K562 (cell line): ENCODE results near the gene SPEG. TPM values are rescaled to one million over a fixed set of nuclear protein-coding genes. Genes with fewer than 3 reads are reported as not detected.
A peak's percentile ranks its signal among the peaks of the same experiment; 100 is the strongest.

Source experiments
- ATF7 ChIP-seq: fragments of 450-650 bp; IDR thresholded peaks from 2 replicates; pipeline ENCODE4 v1.7.1; 2014; ENCODE audit warnings: mild to moderate bottlenecking, moderate library complexity
- BHLHE40 ChIP-seq: IDR thresholded peaks from 2 replicates; pipeline ENCODE4 v1.6.1; 2011; ENCODE audit warnings: low read length, improper control_type of control experiment
- CREB1 ChIP-seq, 2 experiments: sonication (generic) in 1 of 2; formaldehyde crosslinking in 1 of 2; IDR thresholded peaks; 2 replicates each; pipeline versions ENCODE4 v1.6.1 to v1.8.0; 2012 to 2022; ENCODE audit warnings: inconsistent platforms in 1 of 2, mild to moderate bottlenecking in 1 of 2, missing genetic modification reagents in 1 of 2, moderate library complexity in 1 of 2
- EHMT2 ChIP-seq: fragments of 450-650 bp; IDR thresholded peaks from 2 replicates; pipeline ENCODE4 v1.6.1; 2018; ENCODE audit warnings: antibody characterized with exemption
- GABPA ChIP-seq: fragments of 200-800 bp; sonication (Bioruptor generic); conservative IDR thresholded peaks from 2 replicates; pipeline ENCODE4 v1.6.1; 2016; ENCODE audit warnings: low read depth, missing genetic modification characterization, missing compliant biosample characterization
- GABPB1 ChIP-seq: sonication (generic); formaldehyde crosslinking; IDR thresholded peaks from 2 replicates; pipeline ENCODE4 v1.8.0; 2022; ENCODE audit warnings: mild to moderate bottlenecking, missing genetic modification reagents
- MAZ ChIP-seq, 2 experiments: fragments of 450-650 bp in 1 of 2; sonication (generic) in 1 of 2; formaldehyde crosslinking; IDR thresholded peaks in 1 of 2; conservative IDR thresholded peaks in 1 of 2; 2 replicates each; pipeline versions ENCODE4 v1.4.0 to v1.5.0; 2020; ENCODE audit warnings: mild to moderate bottlenecking in 1 of 2, missing genetic modification reagents in 1 of 2
- MBD2 ChIP-seq: sonication (generic); IDR thresholded peaks from 2 replicates; pipeline ENCODE4 v1.6.1; 2016; ENCODE audit warnings: low read depth, borderline replicate concordance
- NFYB ChIP-seq: IDR thresholded peaks from 2 replicates; pipeline ENCODE4 v1.6.1; 2011; ENCODE audit warnings: mild to moderate bottlenecking, moderate library complexity; ENCODE audit not compliant: insufficient read length; ENCODE audit errors: extremely low read depth
- NKRF ChIP-seq: fragments of 450-650 bp; IDR thresholded peaks from 2 replicates; pipeline ENCODE4 v1.6.1; 2016; ENCODE audit warnings: borderline replicate concordance
- NR2C2 ChIP-seq, 2 experiments: fragments of 200-800 bp in 1 of 2; sonication (Bioruptor generic) in 1 of 2; sonication (generic) in 1 of 2; formaldehyde crosslinking in 1 of 2; IDR thresholded peaks; 2 replicates each; pipeline versions ENCODE4 v1.6.1 to v1.8.0; 2016 to 2022; ENCODE audit warnings: mild to moderate bottlenecking in 1 of 2, missing compliant biosample characterization in 1 of 2, missing genetic modification characterization in 1 of 2, missing genetic modification reagents in 1 of 2
- NRF1 ChIP-seq, 2 experiments: fragments of 450-650 bp; IDR thresholded peaks in 1 of 2; conservative IDR thresholded peaks in 1 of 2; 2 replicates each; pipeline ENCODE4 v1.6.1; 2014; ENCODE audit warnings: mild to moderate bottlenecking in 2 of 2
- PPARD ChIP-seq: fragments of 250-450 bp; sonication (Bioruptor Pico); IDR thresholded peaks from 2 replicates; pipeline ENCODE4 v1.8.0; 2022; ENCODE audit warnings: inconsistent platforms, mild to moderate bottlenecking, moderate library complexity
- RBBP5 ChIP-seq: fragments of 200-600 bp; sonication (generic); IDR thresholded peaks from 2 replicates; pipeline ENCODE4 v1.6.1; 2012; ENCODE audit warnings: borderline replicate concordance, mild to moderate bottlenecking, low read length, control low read depth, inconsistent platforms; ENCODE audit not compliant: insufficient read depth, poor library complexity, severe bottlenecking
- RBFOX2 ChIP-seq: fragments of 200-400 bp; formaldehyde crosslinking; IDR thresholded peaks from 2 replicates; pipeline ENCODE4 v1.6.1; 2017; ENCODE audit warnings: low read depth, mild to moderate bottlenecking, low read length, moderate library complexity
- SNAPC5 ChIP-seq: fragments of 250-450 bp; sonication (Bioruptor Pico); IDR thresholded peaks from 2 replicates; pipeline ENCODE4 v1.8.0; 2021; ENCODE audit warnings: moderate library complexity, mild to moderate bottlenecking, inconsistent platforms
- SP1 ChIP-seq: sonication (generic); formaldehyde crosslinking; IDR thresholded peaks from 2 replicates; pipeline ENCODE4 v1.8.1; 2022; ENCODE audit warnings: mild to moderate bottlenecking, missing genetic modification reagents
- SUPT5H ChIP-seq: fragments of 450-650 bp; IDR thresholded peaks from 2 replicates; pipeline ENCODE4 v1.6.1; 2016
- TOE1 ChIP-seq, 2 experiments: fragments of 450-650 bp in 1 of 2; sonication (generic) in 1 of 2; formaldehyde crosslinking in 1 of 2; IDR thresholded peaks; 2 replicates each; pipeline versions ENCODE4 v1.7.1 to v1.8.0; 2016 to 2022; ENCODE audit warnings: borderline replicate concordance in 2 of 2, mild to moderate bottlenecking in 2 of 2, antibody characterized with exemption in 1 of 2, inconsistent platforms in 1 of 2, low read depth in 1 of 2, missing genetic modification reagents in 1 of 2, moderate library complexity in 1 of 2
- YBX1 ChIP-seq: fragments of 450-650 bp; IDR thresholded peaks from 2 replicates; pipeline ENCODE4 v1.7.1; 2016; ENCODE audit warnings: mild to moderate bottlenecking
- polyA plus RNA-seq, 8 experiments: library from polyadenylated mRNA; depleted of rRNA in 4 of 8; stranded (reverse) in 5 of 8; unstranded in 3 of 8; fragments of >200 nt; fragmentation: Nextera tagmentation in 2 of 8; fragmentation: Illumina TruSeq in 1 of 8; extraction: Ambion mirVana in 2 of 8; extraction: Trizol in 1 of 8; gene quantifications; 2 replicates each; pipeline versions ENCODE4 v1.2.1 to v1.2.3, GENCODE V29; 2011 to 2014; ENCODE audit warnings: inconsistent platforms in 1 of 8, missing spikeins in 1 of 8
- total RNA-seq, 7 experiments: library from RNA; depleted of rRNA in 6 of 7; stranded (reverse); fragments of >200 nt in 6 of 7; fragmentation: Illumina TruSeq in 2 of 7; extraction: Trizol in 2 of 7; gene quantifications; 2 replicates each; pipeline versions ENCODE4 v1.2.1 to v1.2.3, GENCODE V29; 2011 to 2021; ENCODE audit warnings: low replicate concordance in 1 of 7
- TF ChIP-seq, protein P1 (sequence below): IDR thresholded peaks from 3 replicates; pipeline ENCODE4 v1.6.1; 2011; ENCODE audit warnings: borderline replicate concordance, mild to moderate bottlenecking, moderate library complexity; ENCODE audit not compliant: insufficient read length; ENCODE audit errors: extremely low read depth

The SPEG gene
- total and polyA plus RNA-seq, 9 of the 15 experiments (the other 6 are each of a cell fraction or from before 2014, with no cell fraction given): 0.49 to 8.7 (median 3.0) TPM

DNA sequence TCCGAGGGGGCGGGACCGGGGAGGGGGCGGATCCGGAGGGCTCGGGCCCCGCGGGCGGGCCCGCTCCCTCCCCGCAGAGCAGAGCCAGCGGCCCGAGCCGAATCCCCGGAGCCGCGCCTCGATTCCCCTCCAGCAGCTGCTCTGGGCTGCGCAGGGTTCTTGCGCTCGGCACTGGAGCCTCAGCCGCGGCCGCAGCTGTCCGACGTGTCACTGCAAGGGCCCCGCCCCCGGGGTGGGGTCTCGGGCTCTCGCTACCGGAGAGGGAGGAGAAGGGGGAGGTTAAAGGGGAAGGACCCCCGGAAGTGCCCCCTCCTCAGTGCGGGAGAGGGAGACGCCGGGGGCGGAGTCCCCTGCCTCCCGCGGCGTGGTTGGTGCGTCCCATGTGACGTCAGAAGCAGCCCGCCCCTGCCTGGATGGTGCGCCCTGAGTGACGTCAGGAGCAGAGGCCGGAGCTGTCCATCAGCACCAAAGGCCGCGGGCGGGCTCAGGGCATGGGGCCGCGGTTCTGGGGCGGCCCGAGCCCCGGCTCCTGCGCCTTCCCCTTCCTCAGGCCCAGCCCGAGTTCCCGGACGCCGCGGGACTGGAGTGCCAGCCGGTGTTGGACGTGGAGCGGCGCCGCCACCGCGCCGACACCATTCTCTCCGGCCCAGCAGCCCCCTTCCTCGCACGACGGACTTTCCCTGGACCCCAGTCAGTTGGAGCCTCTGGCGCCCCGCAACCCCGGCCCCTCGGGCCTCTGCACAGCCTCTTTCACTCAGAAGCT, 109.1 kb downstream of the SPEG start, which contains the start of the genes CHPF and TMEM198 (continued):
- TF ChIP-seq TOE1 (IDR thresholded peaks at IDR 0.05; ENCODE audit: borderline replicate concordance) (peak; percentile 66; the same call in 1 of the 2 replicates), TOE1 (CRISPR knock-in tag; IDR thresholded peaks at IDR 0.05; ENCODE audit: borderline replicate concordance, low read depth) (no peak), MBD2 (peak; percentile 31; the same call in 1 of the 2 replicates), GABPA (peak; percentile 92), EHMT2 (peak; percentile 94), PPARD (CRISPR knock-in tag) (no peak), RBFOX2 (peak; percentile 86), CREB1 (IDR thresholded peaks at IDR 0.05) (peak; percentile 97), CREB1 (CRISPR knock-in tag; IDR thresholded peaks at IDR 0.05) (peak; percentile 96), SUPT5H (peak; percentile 59; the same call in 1 of the 2 replicates), ATF7 (peak; percentile 98), NRF1 (conservative IDR thresholded peaks at IDR 0.05 in 1 of 2, IDR thresholded peaks at IDR 0.05 in 1 of 2) (peak; percentile 91 to 92), SNAPC5 (no peak), BHLHE40 (peak; percentile 38; the same call in 1 of the 2 replicates), SP1 (peak; percentile 92), RBBP5 (no peak), MAZ (CRISPR knock-in tag; conservative IDR thresholded peaks at IDR 0.05 in 1 of 2, IDR thresholded peaks at IDR 0.05 in 1 of 2) (peak; percentile 93 to 99), NKRF (peak; percentile 23; the same call in 1 of the 2 replicates), GABPB1 (peak; percentile 94), YBX1 (no peak), NFYB (peak; percentile 3), NR2C2 (CRISPR knock-in tag; IDR thresholded peaks at IDR 0.05) (0 out of 2 replicates have a peak, but pooled peaks have one; percentile 31), NR2C2 (tag; IDR thresholded peaks at IDR 0.05) (peak; percentile 92)
- TF ChIP-seq, protein P1, sequence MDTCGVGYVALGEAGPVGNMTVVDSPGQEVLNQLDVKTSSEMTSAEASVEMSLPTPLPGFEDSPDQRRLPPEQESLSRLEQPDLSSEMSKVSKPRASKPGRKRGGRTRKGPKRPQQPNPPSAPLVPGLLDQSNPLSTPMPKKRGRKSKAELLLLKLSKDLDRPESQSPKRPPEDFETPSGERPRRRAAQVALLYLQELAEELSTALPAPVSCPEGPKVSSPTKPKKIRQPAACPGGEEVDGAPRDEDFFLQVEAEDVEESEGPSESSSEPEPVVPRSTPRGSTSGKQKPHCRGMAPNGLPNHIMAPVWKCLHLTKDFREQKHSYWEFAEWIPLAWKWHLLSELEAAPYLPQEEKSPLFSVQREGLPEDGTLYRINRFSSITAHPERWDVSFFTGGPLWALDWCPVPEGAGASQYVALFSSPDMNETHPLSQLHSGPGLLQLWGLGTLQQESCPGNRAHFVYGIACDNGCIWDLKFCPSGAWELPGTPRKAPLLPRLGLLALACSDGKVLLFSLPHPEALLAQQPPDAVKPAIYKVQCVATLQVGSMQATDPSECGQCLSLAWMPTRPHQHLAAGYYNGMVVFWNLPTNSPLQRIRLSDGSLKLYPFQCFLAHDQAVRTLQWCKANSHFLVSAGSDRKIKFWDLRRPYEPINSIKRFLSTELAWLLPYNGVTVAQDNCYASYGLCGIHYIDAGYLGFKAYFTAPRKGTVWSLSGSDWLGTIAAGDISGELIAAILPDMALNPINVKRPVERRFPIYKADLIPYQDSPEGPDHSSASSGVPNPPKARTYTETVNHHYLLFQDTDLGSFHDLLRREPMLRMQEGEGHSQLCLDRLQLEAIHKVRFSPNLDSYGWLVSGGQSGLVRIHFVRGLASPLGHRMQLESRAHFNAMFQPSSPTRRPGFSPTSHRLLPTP: no peak
